ENCODE measurements around the gene MRPL10. TPM values are rescaled to one million over a fixed set of nuclear protein-coding genes. Genes with fewer than 3 reads are reported as not detected.

MRPL10 gene
- total RNA-seq: 55.0 and 58.3 TPM in 2 replicates

GRCh38 chr17:47831003-47831933 is at the start of gene MRPL10, which contains the start of gene LRRC46:
TSS of gene MRPL10 (minus strand) at chr17:47831541. CDS start at chr17:47831511, 30 bp downstream.
TSS of gene LRRC46 (plus strand) at chr17:47831670. CDS start at chr17:47831990, 320 bp downstream.
- Mint-ChIP-seq H3K27ac (peak within 1 kb of the TSS; percentile 89), H3K4me1 (peaks cover 38% of the 10 kb centered on the region), H3K27me3 (no peaks in the 10 kb centered on the region), H3K4me3 (peak within 1 kb of the TSS; percentile 94), H3K36me3 (ENCODE audit: low read depth) (peaks cover 26% of the 10 kb centered on the region), H3K9me3 (no peaks in the 10 kb centered on the region)
- peak; percentile 98 for DNase-seq
- intact Hi-C loops (cut with micrococcal nuclease): loop anchor here (1.0 to 2.0 kb wide), 2 partner anchors 10 to 64 kb away; partner anchors contain the start of gene OSBPL7

- H3K27me3 Mint-ChIP-seq: peaks cover 26% of the 10 kb centered on the region
- H3K27ac Mint-ChIP-seq: no peak overlapping the region
- peaks cover 11% of the 10 kb centered on the region for H3K4me1 Mint-ChIP-seq
Measured at GRCh38 chr17:47879776-47880454, 48.6 kb upstream of the MRPL10 start.

GRCh38 chr17:47879028-47879585 is 47.8 kb upstream of the MRPL10 start:
- intact Hi-C loops (cut with micrococcal nuclease): no loop called here
- Mint-ChIP-seq H3K9me3 (no peaks in the 10 kb centered on the region), H3K36me3 (ENCODE audit: low read depth) (no peaks in the 10 kb centered on the region), H3K27me3 (peaks cover 34% of the 10 kb centered on the region), H3K27ac (no peak overlapping the region), H3K4me1 (peaks cover 8% of the 10 kb centered on the region), H3K4me3 (no peak overlapping the region)
- no peak for DNase-seq

More at GRCh38 chr17:47879776-47880454, 48.6 kb upstream of the MRPL10 start:
- no peaks in the 10 kb centered on the region for H3K9me3 Mint-ChIP-seq
- no peak for DNase-seq
- H3K36me3 Mint-ChIP-seq (ENCODE audit: low read depth): no peaks in the 10 kb centered on the region
- H3K4me3 Mint-ChIP-seq: no peak overlapping the region
- intact Hi-C loops (cut with micrococcal nuclease): no loop called here

GRCh38 chr17:47878203-47879027 is 47.1 kb upstream of the MRPL10 start:
- DNase-seq: no peak
- Mint-ChIP-seq H3K27me3 (peaks cover 41% of the 10 kb centered on the region), H3K36me3 (ENCODE audit: low read depth) (no peaks in the 10 kb centered on the region), H3K27ac (no peak overlapping the region), H3K4me1 (peaks cover 10% of the 10 kb centered on the region), H3K4me3 (no peak overlapping the region), H3K9me3 (no peaks in the 10 kb centered on the region)
- intact Hi-C loops (cut with micrococcal nuclease): no loop called here

- Mint-ChIP-seq H3K36me3 (ENCODE audit: low read depth) (no peaks in the 10 kb centered on the region), H3K4me1 (peaks cover 6% of the 10 kb centered on the region), H3K9me3 (no peaks in the 10 kb centered on the region), H3K27ac (no peak overlapping the region), H3K27me3 (peaks cover 46% of the 10 kb centered on the region), H3K4me3 (no peak overlapping the region)
- DNase-seq: no peak
- intact Hi-C loops (cut with micrococcal nuclease): no loop called here
Measured at GRCh38 chr17:47877368-47878034, 46.2 kb upstream of the MRPL10 start.

GRCh38 chr17:47875011-47875985 is 44.0 kb upstream of the MRPL10 start:
- Mint-ChIP-seq H3K4me1 (peaks cover 6% of the 10 kb centered on the region), H3K36me3 (ENCODE audit: low read depth) (no peaks in the 10 kb centered on the region), H3K27me3 (peaks cover 59% of the 10 kb centered on the region), H3K27ac (no peak overlapping the region), H3K4me3 (no peak overlapping the region), H3K9me3 (no peaks in the 10 kb centered on the region)
- intact Hi-C loops (cut with micrococcal nuclease): no loop called here
- DNase-seq: no peak

- no peak for DNase-seq
- Mint-ChIP-seq H3K9me3 (no peaks in the 10 kb centered on the region), H3K4me3 (no peak overlapping the region), H3K27ac (no peak overlapping the region), H3K36me3 (ENCODE audit: low read depth) (no peaks in the 10 kb centered on the region), H3K4me1 (peaks cover 2% of the 10 kb centered on the region), H3K27me3 (peaks cover 65% of the 10 kb centered on the region)
- intact Hi-C loops (cut with micrococcal nuclease): no loop called here
Measured at GRCh38 chr17:47873200-47874090, 42.1 kb upstream of the MRPL10 start.

GRCh38 chr17:47872651-47873161 is 41.4 kb upstream of the MRPL10 start:
- peaks cover 60% of the 10 kb centered on the region for H3K27me3 Mint-ChIP-seq
- H3K9me3 Mint-ChIP-seq: no peaks in the 10 kb centered on the region
- H3K27ac Mint-ChIP-seq: no peak overlapping the region
- intact Hi-C loops (cut with micrococcal nuclease): no loop called here
- no peaks in the 10 kb centered on the region for H3K36me3 Mint-ChIP-seq (ENCODE audit: low read depth)
- H3K4me1 Mint-ChIP-seq: peaks cover 2% of the 10 kb centered on the region
- DNase-seq: no peak
- no peak overlapping the region for H3K4me3 Mint-ChIP-seq

GRCh38 chr17:47872019-47872650 is 40.8 kb upstream of the MRPL10 start:
- H3K27ac Mint-ChIP-seq: no peak overlapping the region
- no peak for DNase-seq
- no peaks in the 10 kb centered on the region for H3K36me3 Mint-ChIP-seq (ENCODE audit: low read depth)
- H3K27me3 Mint-ChIP-seq: peaks cover 57% of the 10 kb centered on the region
- intact Hi-C loops (cut with micrococcal nuclease): no loop called here
- H3K4me1 Mint-ChIP-seq: peaks cover 2% of the 10 kb centered on the region
- no peak overlapping the region for H3K4me3 Mint-ChIP-seq
- H3K9me3 Mint-ChIP-seq: no peaks in the 10 kb centered on the region

- DNase-seq: no peak
- H3K4me3 Mint-ChIP-seq: no peak overlapping the region
- H3K4me1 Mint-ChIP-seq: peaks cover 2% of the 10 kb centered on the region
- H3K27me3 Mint-ChIP-seq: peaks cover 60% of the 10 kb centered on the region
- intact Hi-C loops (cut with micrococcal nuclease): no loop called here
- no peaks in the 10 kb centered on the region for H3K9me3 Mint-ChIP-seq
- no peaks in the 10 kb centered on the region for H3K36me3 Mint-ChIP-seq (ENCODE audit: low read depth)
- no peak overlapping the region for H3K27ac Mint-ChIP-seq
Measured at GRCh38 chr17:47871048-47871447, 39.7 kb upstream of the MRPL10 start.

GRCh38 chr17:47870056-47870455 is 38.7 kb upstream of the MRPL10 start:
- Mint-ChIP-seq H3K9me3 (no peaks in the 10 kb centered on the region), H3K27me3 (peaks cover 58% of the 10 kb centered on the region), H3K4me3 (no peak overlapping the region), H3K27ac (no peak overlapping the region), H3K4me1 (peaks cover 9% of the 10 kb centered on the region), H3K36me3 (ENCODE audit: low read depth) (no peaks in the 10 kb centered on the region)
- intact Hi-C loops (cut with micrococcal nuclease): no loop called here
- DNase-seq: no peak
